ENCODE measurements around the gene ARAP1.

- TF ChIP-seq CTCF (IDR thresholded peaks at IDR 0.05; ENCODE audit: poor library complexity, severe bottlenecking) = peak; percentile 100
- TF ChIP-seq POLR2AphosphoS5 (IDR thresholded peaks at IDR 0.05) = peak; percentile 81
- peak; percentile 94 for TF ChIP-seq REST (IDR thresholded peaks at IDR 0.05; ENCODE audit: borderline replicate concordance)
- peak; percentile 65 for TF ChIP-seq EP300 (conservative IDR thresholded peaks at IDR 0.05; ENCODE audit: poor library complexity, severe bottlenecking)
- TF ChIP-seq EZH2 (IDR thresholded peaks at IDR 0.05; ENCODE audit: borderline replicate concordance, insufficient read depth, low read length, poor library complexity, severe bottlenecking) = no peak
- TF ChIP-seq SMC3 (conservative IDR thresholded peaks at IDR 0.05; ENCODE audit: poor library complexity) = peak; percentile 83
These were observed 41.5 kb upstream of the ARAP1 start, which contains the start of gene STARD10 for GRCh38 chr11:72793425-72794367.

Measured in neural cell (in vitro differentiated cells).